Measurements from ENCODE around the gene ZNF79. TPM values are rescaled to one million over a fixed set of nuclear protein-coding genes. Genes with fewer than 3 reads are reported as not detected.
A peak's percentile ranks its signal among the peaks of the same experiment; 100 is the strongest.

ZNF79 gene
- total RNA-seq, 4 donors from 2014 or later: 4.8 to 10.7 (median 8.1) TPM

DNA sequence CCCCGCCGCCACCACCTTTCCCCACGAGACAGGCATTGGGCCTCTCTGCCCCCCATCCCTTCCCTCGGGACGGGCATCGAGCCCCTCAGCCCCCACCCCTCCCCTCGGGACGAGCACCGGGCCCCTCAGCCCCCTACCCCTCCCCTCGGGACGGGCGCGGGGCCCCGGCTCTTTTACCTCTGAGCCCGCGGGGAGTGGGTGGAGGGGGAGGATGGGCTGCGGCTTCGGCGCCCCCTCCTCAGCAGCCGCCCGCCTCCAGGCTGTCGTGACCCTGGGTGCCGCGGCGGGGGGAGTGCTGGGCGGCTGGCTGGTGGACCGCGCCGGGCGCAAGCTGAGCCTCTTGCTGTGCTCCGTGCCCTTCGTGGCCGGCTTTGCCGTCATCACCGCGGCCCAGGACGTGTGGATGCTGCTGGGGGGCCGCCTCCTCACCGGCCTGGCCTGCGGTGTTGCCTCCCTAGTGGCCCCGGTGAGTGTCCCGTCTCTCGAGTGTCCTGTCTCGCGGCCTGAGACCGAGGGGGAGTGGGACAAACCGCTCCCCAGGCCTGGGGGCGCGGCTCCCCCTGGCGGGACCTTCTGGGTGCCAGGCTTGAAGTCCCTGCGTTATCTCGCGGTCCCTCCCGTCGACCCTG is 26.4 kb upstream of the ZNF79 start:
- peaks cover 13% of the 10 kb centered on the region for H3K36me3 ChIP-seq
- no peaks in the 10 kb centered on the region for H3K9me3 ChIP-seq
- H3K4me1 ChIP-seq: peaks cover 23% of the 10 kb centered on the region
- peak overlapping the region; percentile 85 for H3K27ac ChIP-seq
- no peaks in the 10 kb centered on the region for H3K27me3 ChIP-seq
- WGBS: 4% methylated on average over 23 of the region's 55 CpGs
- H3K4me3 ChIP-seq: peak overlapping the region; percentile 86
- TF ChIP-seq, protein P1, sequence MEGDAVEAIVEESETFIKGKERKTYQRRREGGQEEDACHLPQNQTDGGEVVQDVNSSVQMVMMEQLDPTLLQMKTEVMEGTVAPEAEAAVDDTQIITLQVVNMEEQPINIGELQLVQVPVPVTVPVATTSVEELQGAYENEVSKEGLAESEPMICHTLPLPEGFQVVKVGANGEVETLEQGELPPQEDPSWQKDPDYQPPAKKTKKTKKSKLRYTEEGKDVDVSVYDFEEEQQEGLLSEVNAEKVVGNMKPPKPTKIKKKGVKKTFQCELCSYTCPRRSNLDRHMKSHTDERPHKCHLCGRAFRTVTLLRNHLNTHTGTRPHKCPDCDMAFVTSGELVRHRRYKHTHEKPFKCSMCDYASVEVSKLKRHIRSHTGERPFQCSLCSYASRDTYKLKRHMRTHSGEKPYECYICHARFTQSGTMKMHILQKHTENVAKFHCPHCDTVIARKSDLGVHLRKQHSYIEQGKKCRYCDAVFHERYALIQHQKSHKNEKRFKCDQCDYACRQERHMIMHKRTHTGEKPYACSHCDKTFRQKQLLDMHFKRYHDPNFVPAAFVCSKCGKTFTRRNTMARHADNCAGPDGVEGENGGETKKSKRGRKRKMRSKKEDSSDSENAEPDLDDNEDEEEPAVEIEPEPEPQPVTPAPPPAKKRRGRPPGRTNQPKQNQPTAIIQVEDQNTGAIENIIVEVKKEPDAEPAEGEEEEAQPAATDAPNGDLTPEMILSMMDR (IDR thresholded peaks at IDR 0.05): peak; percentile 11 to 29
- no peak for TF ChIP-seq POLR2AphosphoS5 (IDR thresholded peaks at IDR 0.05)
- TF ChIP-seq EP300 (IDR thresholded peaks at IDR 0.05): no peak
- peak in 1 of 2 donors; percentile 81 for DNase-seq (ENCODE audit: low spot score in 2 of 2)

DNA sequence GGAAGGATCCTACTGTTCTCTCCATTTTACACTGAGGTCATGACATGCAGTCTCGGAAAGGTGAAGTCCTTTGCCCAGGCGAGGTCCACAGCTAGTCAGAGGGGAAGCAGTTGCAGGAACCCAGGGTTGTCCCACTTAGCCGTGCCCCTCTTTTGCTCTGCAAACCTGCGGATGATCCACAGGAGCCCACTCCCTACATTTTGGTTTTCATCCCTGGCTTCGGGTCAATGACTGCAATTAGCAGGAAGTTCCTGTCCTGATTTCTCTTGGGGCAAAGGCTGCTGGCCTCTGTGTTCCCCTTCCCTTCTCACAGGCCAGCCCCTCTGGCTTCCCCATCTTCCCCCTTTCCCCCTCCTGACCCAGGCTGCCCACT is 25.9 kb upstream of the ZNF79 start:
- Histone ChIP-seq H3K36me3 (peaks cover 13% of the 10 kb centered on the region), H3K4me1 (peaks cover 23% of the 10 kb centered on the region), H3K27ac (no peak overlapping the region), H3K4me3 (peak overlapping the region; percentile 86), H3K27me3 (no peaks in the 10 kb centered on the region), H3K9me3 (no peaks in the 10 kb centered on the region)
- DNase-seq (ENCODE audit: low spot score in 2 of 2): peak in 1 of 2 donors; percentile 56
- 69% methylated on average over 5 of the region's 5 CpGs for WGBS
- no peak for TF ChIP-seq EP300 (IDR thresholded peaks at IDR 0.05)
- TF ChIP-seq, protein P1 (IDR thresholded peaks at IDR 0.05): no peak
- no peak for TF ChIP-seq POLR2AphosphoS5 (IDR thresholded peaks at IDR 0.05)
- no peak for TF ChIP-seq POLR2A (IDR thresholded peaks at IDR 0.05)

DNA sequence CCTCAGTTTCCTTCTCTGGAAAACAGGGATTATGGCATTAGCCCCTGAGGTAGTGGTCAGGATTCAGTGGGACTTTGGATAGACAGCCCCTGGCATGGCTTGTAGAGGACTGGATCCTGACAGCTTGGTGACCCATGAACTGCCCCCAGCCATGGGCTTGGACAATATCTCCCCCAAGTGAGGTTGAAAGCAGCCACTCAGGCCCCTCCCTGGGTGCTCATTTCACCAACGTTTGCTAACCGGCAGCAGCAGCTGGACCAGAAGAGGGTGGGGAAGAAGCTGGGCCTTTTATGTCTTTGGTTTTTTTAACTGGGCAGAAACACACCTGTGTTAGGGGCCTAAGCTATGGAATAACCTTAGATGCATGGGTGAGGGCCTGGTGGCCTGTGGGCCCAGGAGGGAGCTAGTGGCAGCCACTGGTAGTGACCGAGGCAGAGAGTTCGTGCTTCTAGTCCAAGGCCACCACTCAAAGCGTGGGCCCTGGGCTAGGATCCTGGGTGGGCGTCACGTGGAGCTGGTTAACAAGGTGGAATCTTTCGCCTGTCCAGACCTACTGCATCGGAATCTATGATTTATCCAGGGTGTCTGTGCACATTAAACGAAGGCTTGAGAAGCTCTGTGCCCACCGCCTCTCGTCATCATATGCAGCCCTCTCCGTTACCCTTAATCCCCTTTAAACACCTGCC is 25.3 kb upstream of the ZNF79 start:
- Histone ChIP-seq H3K4me1 (peaks cover 23% of the 10 kb centered on the region), H3K9me3 (no peaks in the 10 kb centered on the region), H3K27ac (no peak overlapping the region), H3K27me3 (no peaks in the 10 kb centered on the region), H3K36me3 (peaks cover 18% of the 10 kb centered on the region), H3K4me3 (no peak overlapping the region)
- TF ChIP-seq EP300 (IDR thresholded peaks at IDR 0.05) (no peak), POLR2A (IDR thresholded peaks at IDR 0.05) (no peak), POLR2AphosphoS5 (IDR thresholded peaks at IDR 0.05) (no peak)
- TF ChIP-seq, protein P1 (IDR thresholded peaks at IDR 0.05): no peak
- 80% methylated on average over 10 of the region's 13 CpGs for WGBS
- peak in 1 of 2 donors; percentile 67 for DNase-seq (ENCODE audit: low spot score in 2 of 2)

DNA sequence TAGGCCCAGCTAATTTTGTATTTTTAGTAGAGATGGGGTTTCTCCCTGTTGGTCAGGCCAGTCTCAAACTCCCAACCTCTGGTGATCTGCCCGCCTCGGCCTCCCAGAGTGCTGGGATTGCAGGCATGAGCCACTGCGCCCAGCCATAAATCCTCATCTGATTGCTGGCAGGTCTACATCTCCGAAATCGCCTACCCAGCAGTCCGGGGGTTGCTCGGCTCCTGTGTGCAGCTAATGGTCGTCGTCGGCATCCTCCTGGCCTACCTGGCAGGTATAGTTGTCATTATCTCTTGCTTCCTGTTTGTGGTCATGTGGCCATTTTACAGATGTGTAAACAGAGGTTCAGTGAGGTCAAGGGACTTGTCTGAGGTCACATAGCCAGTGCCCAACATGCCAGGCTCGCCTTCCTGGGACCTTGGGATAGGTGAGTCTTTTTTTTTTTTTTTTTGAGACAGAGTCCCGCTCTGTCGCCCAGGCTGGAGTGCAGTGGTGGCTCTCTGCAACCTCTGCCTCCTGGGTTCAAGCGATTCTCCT is 24.4 kb upstream of the ZNF79 start:
- Histone ChIP-seq H3K4me3 (no peak overlapping the region), H3K36me3 (peaks cover 28% of the 10 kb centered on the region), H3K4me1 (peaks cover 23% of the 10 kb centered on the region), H3K27ac (no peak overlapping the region), H3K27me3 (no peaks in the 10 kb centered on the region), H3K9me3 (no peaks in the 10 kb centered on the region)
- TF ChIP-seq EP300 (IDR thresholded peaks at IDR 0.05) (no peak), POLR2A (IDR thresholded peaks at IDR 0.05) (no peak), POLR2AphosphoS5 (IDR thresholded peaks at IDR 0.05) (no peak)
- TF ChIP-seq, protein P1 (IDR thresholded peaks at IDR 0.05): no peak
- WGBS: 92% methylated on average over 14 of the region's 14 CpGs
- peak in 1 of 2 donors; percentile 65 for DNase-seq (ENCODE audit: low spot score in 2 of 2)

DNA sequence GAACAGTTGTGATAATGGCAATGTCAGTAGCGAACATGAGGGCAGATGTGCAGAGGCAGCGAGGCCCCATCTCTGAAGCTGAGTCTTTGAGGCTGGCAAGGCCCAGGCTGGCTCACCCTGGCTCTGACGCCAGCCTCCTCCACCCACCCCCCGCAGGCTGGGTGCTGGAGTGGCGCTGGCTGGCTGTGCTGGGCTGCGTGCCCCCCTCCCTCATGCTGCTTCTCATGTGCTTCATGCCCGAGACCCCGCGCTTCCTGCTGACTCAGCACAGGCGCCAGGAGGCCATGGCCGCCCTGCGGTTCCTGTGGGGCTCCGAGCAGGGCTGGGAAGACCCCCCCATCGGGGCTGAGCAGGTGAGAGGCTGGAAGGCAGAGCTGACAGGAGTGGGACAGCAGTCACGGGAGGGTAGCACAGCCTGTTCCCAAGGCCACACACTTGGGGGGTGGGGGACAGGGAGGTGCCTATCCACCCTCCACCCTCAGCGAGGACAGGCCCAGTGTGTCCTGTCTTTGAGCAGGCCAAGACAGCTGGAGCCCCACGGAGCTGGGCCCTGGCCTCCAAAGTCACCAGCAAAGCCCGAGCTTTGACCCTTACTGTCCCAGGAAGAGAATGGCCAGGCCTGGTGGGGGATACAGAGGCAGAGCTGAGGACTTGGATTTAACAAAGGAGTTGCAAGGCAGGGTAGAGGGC is 21.6 kb upstream of the ZNF79 start:
- TF ChIP-seq, protein P1 (IDR thresholded peaks at IDR 0.05): no peak
- TF ChIP-seq POLR2A (IDR thresholded peaks at IDR 0.05): no peak
- no peak for TF ChIP-seq EP300 (IDR thresholded peaks at IDR 0.05)
- no peak for TF ChIP-seq POLR2AphosphoS5 (IDR thresholded peaks at IDR 0.05)
- Histone ChIP-seq H3K36me3 (peaks cover 47% of the 10 kb centered on the region), H3K27me3 (no peaks in the 10 kb centered on the region), H3K9me3 (no peaks in the 10 kb centered on the region), H3K4me1 (peaks cover 14% of the 10 kb centered on the region), H3K27ac (no peak overlapping the region), H3K4me3 (no peak overlapping the region)
- 86% methylated on average over 15 of the region's 18 CpGs for WGBS
- peak in 1 of 2 donors; percentile 59 for DNase-seq (ENCODE audit: low spot score in 2 of 2)

All from suprapubic skin (tissue), 4 donors.